Thoracic aorta (tissue), 2 donors: ENCODE results near the gene FOXO6. TPM values are rescaled to one million over a fixed set of nuclear protein-coding genes. Genes with fewer than 3 reads are reported as not detected.

Experiments
- ATAC-seq: fragments of 150-250 bp; one replicate; pipeline ENCODE4 v1.8.0; 2017; ENCODE audit warnings: low read depth; ENCODE audit not compliant: insufficient number of reproducible peaks, low FRiP score
- DNase-seq: peaks from one replicate; pipeline ENCODE4 v3.0.0-alpha.2; 2020; ENCODE audit warnings: low spot score
- H3K27ac ChIP-seq, 2 donors: fragments of 200-600 bp; sonication (generic); 1 replicate in 1 of 2; 2 replicates in 1 of 2; pipeline ENCODE4 v1.5.1; 2016; ENCODE audit warnings: mild to moderate bottlenecking in 2 of 2, moderate library complexity in 2 of 2
- H3K27me3 ChIP-seq: fragments of 200-600 bp; sonication (generic); replicated peaks from 2 replicates; pipeline ENCODE4 v1.6.0; 2016; ENCODE audit warnings: mild to moderate bottlenecking; ENCODE audit not compliant: insufficient read depth
- H3K36me3 ChIP-seq: fragments of 200-600 bp; sonication (generic); one replicate; pipeline ENCODE4 v1.5.1; 2016
- H3K4me1 ChIP-seq, 2 donors: fragments of 200-600 bp; sonication (generic); 1 replicate in 1 of 2; 2 replicates in 1 of 2; pipeline versions ENCODE4 v1.5.1 to v1.6.0; 2016; ENCODE audit warnings: low read depth in 2 of 2, mild to moderate bottlenecking in 1 of 2; ENCODE audit not compliant: control insufficient read depth in 1 of 2
- H3K4me3 ChIP-seq: fragments of 200-600 bp; sonication (generic); 2 replicates; pipeline ENCODE4 v1.5.1; 2016; ENCODE audit warnings: mild to moderate bottlenecking
- H3K9me3 ChIP-seq: fragments of 200-600 bp; sonication (generic); 2 replicates; pipeline ENCODE4 v1.5.1; 2016
- CTCF ChIP-seq: fragments of 200-600 bp; sonication (generic); IDR thresholded peaks from one replicate; pipeline ENCODE4 v1.5.1; 2019; ENCODE audit warnings: antibody characterized with exemption
- total RNA-seq, 2 donors: library from RNA; depleted of rRNA; stranded (reverse); fragments of >200 nt; gene quantifications; one replicate each; pipeline versions ENCODE4 v1.1.0 to v1.2.3, GENCODE V29; 2016

Gene FOXO6
- total RNA-seq, 2 donors from 2014 or later = 3.8 TPM; not detected in 1

GRCh38 chr1:41419584-41420295 lies 58.5 kb downstream of the FOXO6 start:
- H3K27ac ChIP-seq = peak overlapping the region; percentile 71 to 76
- ATAC-seq (no peak), DNase-seq (no peak)
- H3K27me3 ChIP-seq = no peaks in the 10 kb centered on the region
- no peaks in the 10 kb centered on the region for H3K9me3 ChIP-seq
- TF ChIP-seq CTCF = no peak
- H3K4me3 ChIP-seq = no peak overlapping the region
- H3K36me3 ChIP-seq = no peaks in the 10 kb centered on the region
- H3K4me1 ChIP-seq = peaks cover 4 to 28% of the 10 kb centered on the region in 2 donors

- DNase-seq (no peak), ATAC-seq (no peak)
- no peak overlapping the region for H3K4me3 ChIP-seq
- H3K27me3 ChIP-seq = no peaks in the 10 kb centered on the region
- no peak for TF ChIP-seq CTCF
- no peak overlapping the region for H3K27ac ChIP-seq
- no peaks in the 10 kb centered on the region for H3K9me3 ChIP-seq
- H3K36me3 ChIP-seq = no peaks in the 10 kb centered on the region
- H3K4me1 ChIP-seq = peaks cover 4 to 28% of the 10 kb centered on the region in 2 donors
Measured at GRCh38 chr1:41420351-41420750, 59.1 kb downstream of the FOXO6 start.

GRCh38 chr1:41420860-41421259 lies 59.6 kb downstream of the FOXO6 start:
- Histone ChIP-seq H3K4me1 (peaks cover 4 to 28% of the 10 kb centered on the region in 2 donors), H3K4me3 (no peak overlapping the region), H3K9me3 (no peaks in the 10 kb centered on the region), H3K27ac (no peak overlapping the region), H3K27me3 (no peaks in the 10 kb centered on the region), H3K36me3 (no peaks in the 10 kb centered on the region)
- no peak for ATAC-seq
- DNase-seq = no peak
- no peak for TF ChIP-seq CTCF

GRCh38 chr1:41422306-41422705 lies 61.1 kb downstream of the FOXO6 start:
- ATAC-seq (no peak), DNase-seq (no peak)
- H3K4me1 ChIP-seq = peaks cover 4 to 21% of the 10 kb centered on the region in 2 donors
- no peak overlapping the region for H3K4me3 ChIP-seq
- H3K27ac ChIP-seq = no peak overlapping the region
- H3K27me3 ChIP-seq = no peaks in the 10 kb centered on the region
- no peaks in the 10 kb centered on the region for H3K36me3 ChIP-seq
- H3K9me3 ChIP-seq = no peaks in the 10 kb centered on the region
- TF ChIP-seq CTCF = no peak

- DNase-seq = no peak
- Histone ChIP-seq H3K27ac (no peak overlapping the region), H3K27me3 (no peaks in the 10 kb centered on the region), H3K4me3 (peak overlapping the region; percentile 9), H3K9me3 (no peaks in the 10 kb centered on the region), H3K4me1 (peaks cover under 1 to 10% of the 10 kb centered on the region in 2 donors), H3K36me3 (no peaks in the 10 kb centered on the region)
- TF ChIP-seq CTCF = no peak
- no peak for ATAC-seq
Measured at GRCh38 chr1:41423511-41424191, 62.4 kb downstream of the FOXO6 start.
